PC-3 (cell line): ENCODE measurements around the gene ITGAL. TPM values are rescaled to one million over a fixed set of nuclear protein-coding genes. Genes with fewer than 3 reads are reported as not detected.
A peak's percentile ranks its signal among the peaks of the same experiment; 100 is the strongest.

ENCODE experiments used
- ATAC-seq: fragments of 200-7000 bp; cut with Tn5 transposase; 2 replicates; pipeline ENCODE4 v1.9.1; 2020; ENCODE audit warnings: mild to moderate bottlenecking, moderate library complexity
- BruUV-seq: library from RNA; stranded (reverse); fragments of 400-500 nt; replicated peaks from 2 replicates; lab custom pipeline; 2021; lab: Mats Ljungman, UMichigan
- CTCF ChIA-PET: fragments of 300-600 bp; sonication (Branson Sonifier 250); formaldehyde crosslinking; loops from one replicate; lab custom pipeline; 2022; ENCODE audit warnings: antibody characterized with exemption; lab: Charles Lee
- POLR2A ChIA-PET: fragments of 300-600 bp; sonication (Branson Sonifier 250); formaldehyde crosslinking; loops from one replicate; lab custom pipeline; 2022; ENCODE audit warnings: antibody characterized with exemption; ENCODE audit not compliant: unreplicated experiment; lab: Charles Lee
- DNase-seq: peaks from one replicate; pipeline ENCODE4 v3.0.0-alpha.2; 2015
- H2AFZ ChIP-seq: fragments of 300-600 bp; sonication (generic); 2 replicates; pipeline ENCODE4 v1.6.0; 2016; ENCODE audit warnings: antibody characterized with exemption, low read length
- H3F3A ChIP-seq: fragments of 300-600 bp; sonication (generic); one replicate; pipeline ENCODE4 v1.6.0; 2017; ENCODE audit warnings: antibody characterized with exemption, low read length, control low read depth, mild to moderate bottlenecking; ENCODE audit not compliant: unreplicated experiment
- H3K27ac ChIP-seq: fragments of 300-600 bp; sonication (generic); 2 replicates; pipeline ENCODE4 v1.5.1; 2016; ENCODE audit warnings: mild to moderate bottlenecking, low read length
- H3K27me3 ChIP-seq: fragments of 300-600 bp; sonication (generic); 2 replicates; pipeline ENCODE4 v1.6.1; 2016; ENCODE audit warnings: low read length, mixed read lengths
- H3K36me3 ChIP-seq: fragments of 300-600 bp; sonication (generic); 2 replicates; pipeline ENCODE4 v1.6.1; 2016; ENCODE audit warnings: low read depth, mixed run types, low read length, mixed read lengths
- H3K4me1 ChIP-seq: fragments of 300-600 bp; sonication (generic); 2 replicates; pipeline ENCODE4 v1.5.1; 2016; ENCODE audit warnings: low read length; ENCODE audit not compliant: insufficient read depth
- H3K4me2 ChIP-seq: fragments of 300-600 bp; sonication (generic); 2 replicates; pipeline ENCODE4 v1.6.0; 2016; ENCODE audit warnings: low read length
- H3K4me3 ChIP-seq: fragments of 300-600 bp; sonication (generic); 2 replicates; pipeline ENCODE4 v1.5.1; 2016; ENCODE audit warnings: mild to moderate bottlenecking, low read length, mixed read lengths
- H3K79me2 ChIP-seq: fragments of 300-600 bp; sonication (generic); 2 replicates; pipeline ENCODE4 v1.6.1; 2017; ENCODE audit warnings: low read length, mixed read lengths
- H3K9ac ChIP-seq: fragments of 300-600 bp; sonication (generic); 2 replicates; pipeline ENCODE4 v1.6.0; 2016; ENCODE audit warnings: mild to moderate bottlenecking, low read length
- H3K9me2 ChIP-seq: fragments of 300-600 bp; sonication (generic); replicated peaks from 2 replicates; pipeline ENCODE4 v1.6.1; 2016; ENCODE audit warnings: mixed run types, low read length, mixed read lengths
- H3K9me3 ChIP-seq: fragments of 300-600 bp; sonication (generic); 2 replicates; pipeline ENCODE4 v1.6.1; 2016; ENCODE audit warnings: low read length, mixed read lengths
- H4K20me1 ChIP-seq: fragments of 300-600 bp; sonication (generic); 2 replicates; pipeline ENCODE4 v1.6.1; 2016; ENCODE audit warnings: low read length, mixed read lengths
- CTCF ChIP-seq: fragments of 300-600 bp; sonication (generic); conservative IDR thresholded peaks from 2 replicates; pipeline ENCODE4 v1.5.1; 2017; ENCODE audit warnings: antibody characterized with exemption, low read depth, mild to moderate bottlenecking, low read length
- EZH2 ChIP-seq: fragments of 300-600 bp; sonication (generic); IDR thresholded peaks from one replicate; pipeline ENCODE4 v1.6.1; 2017; ENCODE audit warnings: antibody characterized with exemption, mild to moderate bottlenecking, low read length; ENCODE audit not compliant: unreplicated experiment
- EZH2phosphoT487 ChIP-seq: fragments of 300-600 bp; sonication (generic); IDR thresholded peaks from 2 replicates; pipeline ENCODE4 v1.6.1; 2018; ENCODE audit warnings: mild to moderate bottlenecking, antibody characterized with exemption, low read length, borderline replicate concordance
- intact Hi-C: fragments of 100-400 bp; cut with micrococcal nuclease; formaldehyde crosslinking; loops from 2 replicates; pipeline ENCODE4 v1.9.0; 2023
- total RNA-seq: library from RNA; depleted of rRNA; stranded (reverse); fragments of >200 nt; gene quantifications from 2 replicates; pipeline ENCODE4 v1.2.3, GENCODE V29; 2014

ITGAL gene
- total RNA-seq, 1 experiment from 2014 or later = not detected

- Histone ChIP-seq H4K20me1 (no peaks in the 10 kb centered on the region), H3K36me3 (no peaks in the 10 kb centered on the region), H3F3A (no peaks in the 10 kb centered on the region), H3K9me2 (no peaks in the 10 kb centered on the region), H3K9me3 (no peaks in the 10 kb centered on the region), H3K27me3 (no peaks in the 10 kb centered on the region), H3K4me2 (no peak overlapping the region), H3K4me3 (no peak overlapping the region), H3K4me1 (peaks cover 6% of the 10 kb centered on the region), H3K9ac (no peak overlapping the region), H3K27ac (no peak overlapping the region), H3K79me2 (no peaks in the 10 kb centered on the region), H2AFZ (no peak overlapping the region)
- intact Hi-C loops = no loop called here
- CTCF ChIA-PET = no interaction called here
- DNase-seq (no peak), ATAC-seq (no peak)
- TF ChIP-seq EZH2phosphoT487 (no peak), CTCF (no peak), EZH2 (no peak)
- BruUV-seq = no TSS peak
- POLR2A ChIA-PET = no interaction called here
Observed at GRCh38 chr16:30491229-30491628, 18.7 kb downstream of the ITGAL start.

- TF ChIP-seq EZH2 (no peak), CTCF (no peak), EZH2phosphoT487 (no peak)
- H3K9me2 ChIP-seq = no peaks in the 10 kb centered on the region
- H3K36me3 ChIP-seq = no peaks in the 10 kb centered on the region
- H3F3A ChIP-seq = no peaks in the 10 kb centered on the region
- ChIA-PET CTCF (no interaction called here), POLR2A (no interaction called here)
- no peak overlapping the region for H2AFZ ChIP-seq
- 0 out of 2 replicates have a peak overlapping the region, but pooled peaks have one; percentile 19 for H3K4me2 ChIP-seq
- no peaks in the 10 kb centered on the region for H4K20me1 ChIP-seq
- no peaks in the 10 kb centered on the region for H3K79me2 ChIP-seq
- peaks cover 6% of the 10 kb centered on the region for H3K4me1 ChIP-seq
- H3K9me3 ChIP-seq = no peaks in the 10 kb centered on the region
- BruUV-seq = no TSS peak
- H3K27me3 ChIP-seq = no peaks in the 10 kb centered on the region
- ATAC-seq (peak; percentile 79), DNase-seq (peak; percentile 79)
- intact Hi-C loops = no loop called here
- no peak overlapping the region for H3K27ac ChIP-seq
- H3K4me3 ChIP-seq = no peak overlapping the region
- H3K9ac ChIP-seq = no peak overlapping the region
Observed at GRCh38 chr16:30491744-30492308, 19.3 kb downstream of the ITGAL start.

- H3F3A ChIP-seq = no peaks in the 10 kb centered on the region
- H2AFZ ChIP-seq = no peak overlapping the region
- no peak overlapping the region for H3K4me3 ChIP-seq
- intact Hi-C loops = no loop called here
- no TSS peak for BruUV-seq
- no peak for ATAC-seq
- no peaks in the 10 kb centered on the region for H4K20me1 ChIP-seq
- no peak for DNase-seq
- H3K79me2 ChIP-seq = no peaks in the 10 kb centered on the region
- no peak overlapping the region for H3K9ac ChIP-seq
- H3K27ac ChIP-seq = no peak overlapping the region
- H3K4me1 ChIP-seq = peaks cover 6% of the 10 kb centered on the region
- CTCF ChIA-PET = no interaction called here
- H3K9me2 ChIP-seq = no peaks in the 10 kb centered on the region
- H3K36me3 ChIP-seq = no peaks in the 10 kb centered on the region
- POLR2A ChIA-PET = no interaction called here
- H3K9me3 ChIP-seq = no peaks in the 10 kb centered on the region
- no peak for TF ChIP-seq EZH2phosphoT487
- no peak for TF ChIP-seq EZH2
- no peak for TF ChIP-seq CTCF
- H3K4me2 ChIP-seq = no peak overlapping the region
- H3K27me3 ChIP-seq = no peaks in the 10 kb centered on the region
Observed at GRCh38 chr16:30493941-30494488, 21.5 kb downstream of the ITGAL start.
